Astrocyte (in vitro differentiated cells and primary cell): ENCODE data around the gene CAV1. TPM values are rescaled to one million over a fixed set of nuclear protein-coding genes. Genes with fewer than 3 reads are reported as not detected.

Experiments
- DNase-seq: peaks from one replicate; pipeline ENCODE4 v3.0.0-alpha.2; 2010; ENCODE audit warnings: low read depth
- FAIRE-seq: peaks from 2 replicates; lab custom pipeline; 2011; peaks lifted over from hg19 to GRCh38; lab: Jason Lieb, UNC
- H2AFZ ChIP-seq: 2 replicates; pipeline ENCODE4 v1.6.0; 2012; ENCODE audit warnings: low read depth, low read length, inconsistent platforms
- H3K27ac ChIP-seq: 2 replicates; pipeline ENCODE4 v1.5.1; 2011; ENCODE audit warnings: low read depth, low read length, inconsistent platforms
- H3K27me3 ChIP-seq: 2 replicates; pipeline ENCODE4 v1.6.0; 2011; ENCODE audit warnings: low read length, inconsistent platforms; ENCODE audit not compliant: insufficient read depth
- H3K36me3 ChIP-seq: 2 replicates; pipeline ENCODE4 v1.5.1; 2011; ENCODE audit warnings: low read length, inconsistent platforms; ENCODE audit not compliant: insufficient read depth
- H3K4me1 ChIP-seq: 2 replicates; pipeline ENCODE4 v1.5.1; 2011; ENCODE audit warnings: low read length, inconsistent platforms; ENCODE audit not compliant: insufficient read depth
- H3K4me2 ChIP-seq: 2 replicates; pipeline ENCODE4 v1.6.0; 2012; ENCODE audit warnings: low read length, inconsistent platforms
- H3K4me3 ChIP-seq: 2 replicates; pipeline ENCODE4 v1.5.1; 2011; ENCODE audit warnings: low read depth, mild to moderate bottlenecking, low read length, inconsistent platforms; ENCODE audit not compliant: insufficient read depth
- H3K79me2 ChIP-seq: 2 replicates; pipeline ENCODE4 v1.6.0; 2012; ENCODE audit warnings: mild to moderate bottlenecking, low read length, inconsistent platforms; ENCODE audit not compliant: insufficient read depth
- H3K9ac ChIP-seq: 2 replicates; pipeline ENCODE4 v1.6.0; 2012; ENCODE audit warnings: mild to moderate bottlenecking, low read length, inconsistent platforms
- H3K9me3 ChIP-seq: 2 replicates; pipeline ENCODE4 v1.5.1; 2012; ENCODE audit warnings: low read depth, mild to moderate bottlenecking, low read length, inconsistent platforms; ENCODE audit not compliant: insufficient read depth
- H4K20me1 ChIP-seq: 2 replicates; pipeline ENCODE4 v1.6.0; 2012; ENCODE audit warnings: low read length, inconsistent platforms; ENCODE audit not compliant: insufficient read depth
- H3K27ac Mint-ChIP-seq: one replicate; pipeline ENCODE4 v1.8.0; 2021; ENCODE audit warnings: mild to moderate bottlenecking, mixed read lengths; ENCODE audit not compliant: unreplicated experiment
- H3K27me3 Mint-ChIP-seq: one replicate; pipeline ENCODE4 v1.8.0; 2021; ENCODE audit warnings: low read depth, mixed read lengths; ENCODE audit not compliant: unreplicated experiment
- H3K36me3 Mint-ChIP-seq: one replicate; pipeline ENCODE4 v1.8.0; 2021; ENCODE audit warnings: low read depth, mixed read lengths; ENCODE audit not compliant: unreplicated experiment
- H3K4me1 Mint-ChIP-seq: one replicate; pipeline ENCODE4 v1.8.0; 2021; ENCODE audit warnings: low read depth, mixed read lengths; ENCODE audit not compliant: unreplicated experiment
- H3K4me3 Mint-ChIP-seq: one replicate; pipeline ENCODE4 v1.8.0; 2021; ENCODE audit warnings: mild to moderate bottlenecking, moderate library complexity, mixed read lengths; ENCODE audit not compliant: unreplicated experiment
- H3K9me3 Mint-ChIP-seq: one replicate; pipeline ENCODE4 v1.8.0; 2021; ENCODE audit warnings: mild to moderate bottlenecking, mixed read lengths; ENCODE audit not compliant: unreplicated experiment
- EZH2 ChIP-seq: IDR thresholded peaks from 2 replicates; pipeline ENCODE4 v1.6.1; 2012; ENCODE audit warnings: mild to moderate bottlenecking, low read length, inconsistent platforms; ENCODE audit not compliant: insufficient read depth
- total RNA-seq: library from RNA; stranded (reverse); gene quantifications from 2 replicates; pipeline ENCODE4 v1.2.1, GENCODE V29; 2021
- TF ChIP-seq, protein P1 (sequence below): IDR thresholded peaks from 2 replicates; pipeline ENCODE4 v1.5.1; 2011; ENCODE audit warnings: low read depth, mild to moderate bottlenecking, inconsistent platforms, low read length, moderate library complexity; ENCODE audit not compliant: insufficient read depth

Gene CAV1
- total RNA-seq, 1 donor from 2014 or later: 472 TPM

DNA sequence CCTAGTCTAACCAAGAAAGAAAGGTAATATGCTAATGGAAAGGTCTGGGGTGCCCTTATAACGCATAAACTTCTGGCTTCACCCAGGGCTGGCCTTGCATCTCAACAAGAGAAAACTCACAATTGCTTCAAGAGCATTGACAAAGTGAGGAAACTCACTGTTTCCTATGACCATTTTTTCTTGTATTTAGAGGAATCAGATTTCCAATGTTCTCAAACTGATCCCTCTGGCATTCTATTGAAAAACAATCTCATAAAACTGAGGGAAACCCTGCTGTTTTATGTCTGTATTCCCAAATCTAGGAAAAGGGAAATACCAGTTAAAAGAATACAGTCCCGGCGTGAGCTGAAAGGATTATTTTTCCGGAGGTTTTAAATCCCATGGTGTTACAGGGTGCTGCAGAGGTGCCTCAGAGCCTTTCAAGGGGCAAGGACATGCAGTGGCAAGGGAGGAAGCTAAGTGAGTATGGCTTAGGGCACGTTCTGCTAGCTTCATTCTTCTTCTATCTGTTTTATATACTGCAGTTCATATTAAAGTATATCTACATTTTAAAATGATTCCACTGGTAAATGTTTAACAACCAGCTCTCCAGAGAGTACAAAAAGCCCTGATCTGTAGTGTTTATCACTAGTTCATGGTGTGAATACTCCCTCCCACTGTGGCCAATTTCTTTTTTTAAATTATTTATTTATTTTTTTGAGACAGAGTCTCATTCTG lies 68.7 kb downstream of the CAV1 start:
- H3K4me1 Mint-ChIP-seq: peaks cover 5% of the 10 kb centered on the region
- FAIRE-seq: no peak

DNA sequence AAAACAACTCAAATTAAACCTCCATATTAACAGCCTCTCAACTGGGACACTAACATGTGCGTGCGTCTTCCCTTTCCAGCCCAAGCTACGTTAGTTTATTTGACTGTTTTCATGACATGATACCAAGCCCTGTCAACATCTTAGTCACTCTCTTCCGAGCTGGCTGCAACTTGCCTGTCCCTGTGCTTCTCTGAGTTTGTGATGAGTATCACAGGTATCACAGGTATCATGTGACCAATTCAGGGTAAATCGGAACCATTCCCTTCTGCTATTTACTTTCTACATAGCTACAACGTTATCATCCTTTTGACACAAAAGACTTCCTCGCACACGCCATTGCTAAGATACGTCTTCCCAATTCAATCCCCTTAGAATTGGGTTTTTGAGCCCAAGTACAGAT lies 70.2 kb downstream of the CAV1 start:
- no peak overlapping the region for H2AFZ ChIP-seq
- peak; percentile 5 for FAIRE-seq
- H3K27me3 Mint-ChIP-seq: peaks cover 12% of the 10 kb centered on the region

More for the DNA sequence above, 68.7 kb downstream of the CAV1 start:
- no peak overlapping the region for H3K4me2 ChIP-seq
- Mint-ChIP-seq H3K36me3 (no peaks in the 10 kb centered on the region), H3K4me3 (no peak overlapping the region), H3K9me3 (no peaks in the 10 kb centered on the region), H3K27me3 (peaks cover 12% of the 10 kb centered on the region), H3K27ac (no peak overlapping the region)
- H4K20me1 ChIP-seq: no peaks in the 10 kb centered on the region
- H3K27ac ChIP-seq: no peak overlapping the region
- no peaks in the 10 kb centered on the region for H3K9me3 ChIP-seq
- no peaks in the 10 kb centered on the region for H3K79me2 ChIP-seq
- no peaks in the 10 kb centered on the region for H3K36me3 ChIP-seq
- peaks cover 4% of the 10 kb centered on the region for H3K4me1 ChIP-seq
- no peaks in the 10 kb centered on the region for H3K27me3 ChIP-seq
- no peak overlapping the region for H3K9ac ChIP-seq
- H3K4me3 ChIP-seq: no peak overlapping the region
- DNase-seq: no peak
- TF ChIP-seq, protein P1, sequence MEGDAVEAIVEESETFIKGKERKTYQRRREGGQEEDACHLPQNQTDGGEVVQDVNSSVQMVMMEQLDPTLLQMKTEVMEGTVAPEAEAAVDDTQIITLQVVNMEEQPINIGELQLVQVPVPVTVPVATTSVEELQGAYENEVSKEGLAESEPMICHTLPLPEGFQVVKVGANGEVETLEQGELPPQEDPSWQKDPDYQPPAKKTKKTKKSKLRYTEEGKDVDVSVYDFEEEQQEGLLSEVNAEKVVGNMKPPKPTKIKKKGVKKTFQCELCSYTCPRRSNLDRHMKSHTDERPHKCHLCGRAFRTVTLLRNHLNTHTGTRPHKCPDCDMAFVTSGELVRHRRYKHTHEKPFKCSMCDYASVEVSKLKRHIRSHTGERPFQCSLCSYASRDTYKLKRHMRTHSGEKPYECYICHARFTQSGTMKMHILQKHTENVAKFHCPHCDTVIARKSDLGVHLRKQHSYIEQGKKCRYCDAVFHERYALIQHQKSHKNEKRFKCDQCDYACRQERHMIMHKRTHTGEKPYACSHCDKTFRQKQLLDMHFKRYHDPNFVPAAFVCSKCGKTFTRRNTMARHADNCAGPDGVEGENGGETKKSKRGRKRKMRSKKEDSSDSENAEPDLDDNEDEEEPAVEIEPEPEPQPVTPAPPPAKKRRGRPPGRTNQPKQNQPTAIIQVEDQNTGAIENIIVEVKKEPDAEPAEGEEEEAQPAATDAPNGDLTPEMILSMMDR: no peak
- TF ChIP-seq EZH2: no peak
- no peak overlapping the region for H2AFZ ChIP-seq

More for the DNA sequence above, 70.2 kb downstream of the CAV1 start:
- Histone ChIP-seq H3K27ac (no peak overlapping the region), H4K20me1 (no peaks in the 10 kb centered on the region), H3K27me3 (no peaks in the 10 kb centered on the region), H3K4me2 (no peak overlapping the region), H3K9me3 (no peaks in the 10 kb centered on the region), H3K4me1 (no peaks in the 10 kb centered on the region), H3K79me2 (no peaks in the 10 kb centered on the region), H3K36me3 (no peaks in the 10 kb centered on the region), H3K4me3 (no peak overlapping the region), H3K9ac (no peak overlapping the region)
- TF ChIP-seq, protein P1: no peak
- Mint-ChIP-seq H3K4me3 (no peak overlapping the region), H3K4me1 (no peaks in the 10 kb centered on the region), H3K27ac (no peak overlapping the region), H3K9me3 (no peaks in the 10 kb centered on the region), H3K36me3 (no peaks in the 10 kb centered on the region)
- DNase-seq: no peak
